ENCODE data around the gene HOXA9.

DNA sequence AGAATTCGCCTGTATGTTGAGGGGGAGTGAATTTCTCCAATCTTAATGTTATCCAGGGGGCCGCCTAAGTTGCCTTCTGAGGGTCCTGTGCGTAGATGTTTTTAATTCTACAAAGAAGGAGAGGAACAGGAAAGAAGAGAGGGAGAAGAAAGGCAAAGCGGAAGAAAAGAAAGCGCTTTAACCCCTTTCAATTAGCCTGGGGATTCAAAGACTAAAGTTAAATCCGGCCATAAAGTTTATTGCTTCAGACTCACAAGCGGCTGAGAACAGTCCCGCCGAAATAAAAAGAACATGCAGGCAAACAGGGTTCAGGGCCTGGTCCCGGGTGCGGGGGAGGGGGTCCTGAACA is 26.4 kb downstream of the HOXA9 start:
- TF ChIP-seq, protein P1, sequence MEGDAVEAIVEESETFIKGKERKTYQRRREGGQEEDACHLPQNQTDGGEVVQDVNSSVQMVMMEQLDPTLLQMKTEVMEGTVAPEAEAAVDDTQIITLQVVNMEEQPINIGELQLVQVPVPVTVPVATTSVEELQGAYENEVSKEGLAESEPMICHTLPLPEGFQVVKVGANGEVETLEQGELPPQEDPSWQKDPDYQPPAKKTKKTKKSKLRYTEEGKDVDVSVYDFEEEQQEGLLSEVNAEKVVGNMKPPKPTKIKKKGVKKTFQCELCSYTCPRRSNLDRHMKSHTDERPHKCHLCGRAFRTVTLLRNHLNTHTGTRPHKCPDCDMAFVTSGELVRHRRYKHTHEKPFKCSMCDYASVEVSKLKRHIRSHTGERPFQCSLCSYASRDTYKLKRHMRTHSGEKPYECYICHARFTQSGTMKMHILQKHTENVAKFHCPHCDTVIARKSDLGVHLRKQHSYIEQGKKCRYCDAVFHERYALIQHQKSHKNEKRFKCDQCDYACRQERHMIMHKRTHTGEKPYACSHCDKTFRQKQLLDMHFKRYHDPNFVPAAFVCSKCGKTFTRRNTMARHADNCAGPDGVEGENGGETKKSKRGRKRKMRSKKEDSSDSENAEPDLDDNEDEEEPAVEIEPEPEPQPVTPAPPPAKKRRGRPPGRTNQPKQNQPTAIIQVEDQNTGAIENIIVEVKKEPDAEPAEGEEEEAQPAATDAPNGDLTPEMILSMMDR (IDR thresholded peaks at IDR 0.05), result no peak
- TF ChIP-seq POLR2A (IDR thresholded peaks at IDR 0.05; ENCODE audit: low read length) (no peak), NR3C1 (IDR thresholded peaks at IDR 0.05) (no peak), KDM5A (IDR thresholded peaks at IDR 0.05) (no peak), EP300 (IDR thresholded peaks at IDR 0.05) (no peak), MAFK (IDR thresholded peaks at IDR 0.05; ENCODE audit: partially characterized antibody) (no peak), MAZ (IDR thresholded peaks at IDR 0.05; ENCODE audit: borderline replicate concordance, low read depth, low read length) (no peak)
- TF ChIP-seq, protein P2, sequence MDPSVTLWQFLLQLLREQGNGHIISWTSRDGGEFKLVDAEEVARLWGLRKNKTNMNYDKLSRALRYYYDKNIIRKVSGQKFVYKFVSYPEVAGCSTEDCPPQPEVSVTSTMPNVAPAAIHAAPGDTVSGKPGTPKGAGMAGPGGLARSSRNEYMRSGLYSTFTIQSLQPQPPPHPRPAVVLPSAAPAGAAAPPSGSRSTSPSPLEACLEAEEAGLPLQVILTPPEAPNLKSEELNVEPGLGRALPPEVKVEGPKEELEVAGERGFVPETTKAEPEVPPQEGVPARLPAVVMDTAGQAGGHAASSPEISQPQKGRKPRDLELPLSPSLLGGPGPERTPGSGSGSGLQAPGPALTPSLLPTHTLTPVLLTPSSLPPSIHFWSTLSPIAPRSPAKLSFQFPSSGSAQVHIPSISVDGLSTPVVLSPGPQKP (IDR thresholded peaks at IDR 0.05; ENCODE audit: low read depth, low read length), result no peak
- TF ChIP-seq, protein P3, sequence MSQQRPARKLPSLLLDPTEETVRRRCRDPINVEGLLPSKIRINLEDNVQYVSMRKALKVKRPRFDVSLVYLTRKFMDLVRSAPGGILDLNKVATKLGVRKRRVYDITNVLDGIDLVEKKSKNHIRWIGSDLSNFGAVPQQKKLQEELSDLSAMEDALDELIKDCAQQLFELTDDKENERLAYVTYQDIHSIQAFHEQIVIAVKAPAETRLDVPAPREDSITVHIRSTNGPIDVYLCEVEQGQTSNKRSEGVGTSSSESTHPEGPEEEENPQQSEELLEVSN (IDR thresholded peaks at IDR 0.05; ENCODE audit: borderline replicate concordance, low read depth), result no peak
- TF ChIP-seq, protein P4, sequence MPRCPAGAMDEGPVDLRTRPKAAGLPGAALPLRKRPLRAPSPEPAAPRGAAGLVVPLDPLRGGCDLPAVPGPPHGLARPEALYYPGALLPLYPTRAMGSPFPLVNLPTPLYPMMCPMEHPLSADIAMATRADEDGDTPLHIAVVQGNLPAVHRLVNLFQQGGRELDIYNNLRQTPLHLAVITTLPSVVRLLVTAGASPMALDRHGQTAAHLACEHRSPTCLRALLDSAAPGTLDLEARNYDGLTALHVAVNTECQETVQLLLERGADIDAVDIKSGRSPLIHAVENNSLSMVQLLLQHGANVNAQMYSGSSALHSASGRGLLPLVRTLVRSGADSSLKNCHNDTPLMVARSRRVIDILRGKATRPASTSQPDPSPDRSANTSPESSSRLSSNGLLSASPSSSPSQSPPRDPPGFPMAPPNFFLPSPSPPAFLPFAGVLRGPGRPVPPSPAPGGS (IDR thresholded peaks at IDR 0.05), result no peak

All from A549 (cell line).